GM12891 (cell line): ENCODE results near the gene HDAC4.

Experiments
- POLR2A ChIP-seq: IDR thresholded peaks from 2 replicates; pipeline ENCODE4 v1.6.1; 2011; ENCODE audit warnings: low read depth, low read length, control low read depth
- POLR2AphosphoS5 ChIP-seq: IDR thresholded peaks from 2 replicates; pipeline ENCODE4 v1.6.1; 2011; ENCODE audit warnings: low read depth, low read length, control low read depth
- SPI1 ChIP-seq: IDR thresholded peaks from 2 replicates; pipeline ENCODE4 v1.6.1; 2011; ENCODE audit warnings: low read depth, low read length, control low read depth
- TAF1 ChIP-seq: IDR thresholded peaks from 2 replicates; pipeline ENCODE4 v1.6.1; 2011; ENCODE audit warnings: low read depth, low read length, control low read depth

- no peak for TF ChIP-seq TAF1
- no peak for TF ChIP-seq POLR2A
- TF ChIP-seq POLR2AphosphoS5 = no peak
- no peak for TF ChIP-seq SPI1
These were observed 91.2 kb downstream of the HDAC4 start for GRCh38 chr2:239309398-239310245.
